Stimulated activated CD4-positive, alpha-beta T cell treated with anti-CD3 and anti-CD28 coated beads, TNF-alpha, amount 100 ng/mL, for 4 hours (primary cell): ENCODE data around the gene ALG6.
"Not testable (repeated sequence)": the region's sequence is repeated elsewhere in the genome, so short reads cannot be mapped to it uniquely, and the experiment has no call there.

Experiments
- DNase-seq, 3 experiments: peaks; one replicate each; pipeline ENCODE4 v3.0.0-alpha.2; 2020; ENCODE audit warnings: low read depth in 3 of 3

ALG6 gene

GRCh38 chr1:63328122-63328521, 39.3 kb upstream of the ALG6 start:
- DNase-seq, result no peak

GRCh38 chr1:63328781-63329180, 38.6 kb upstream of the ALG6 start:
- no peak for DNase-seq

- DNase-seq, result no peak
These were observed 37.7 kb upstream of the ALG6 start for GRCh38 chr1:63329621-63330330.

- no peak for DNase-seq
These were observed 37.0 kb upstream of the ALG6 start for GRCh38 chr1:63330331-63330916.

GRCh38 chr1:63342402-63342801, 25.0 kb upstream of the ALG6 start:
- DNase-seq, result no peak

GRCh38 chr1:63343922-63344321, 23.5 kb upstream of the ALG6 start:
- DNase-seq, result no peak

- no peak for DNase-seq
These were observed 17.1 kb upstream of the ALG6 start for GRCh38 chr1:63350320-63350719.

GRCh38 chr1:63352736-63353135, 14.7 kb upstream of the ALG6 start:
- no peak for DNase-seq

GRCh38 chr1:63356234-63356633, 11.2 kb upstream of the ALG6 start:
- not testable (repeated sequence) for DNase-seq

GRCh38 chr1:63359561-63359960, 7.9 kb upstream of the ALG6 start:
- DNase-seq, result no peak

- DNase-seq, result no peak
These were observed 5.4 kb upstream of the ALG6 start for GRCh38 chr1:63362073-63362472.

GRCh38 chr1:63362578-63362977, 4.8 kb upstream of the ALG6 start:
- no peak for DNase-seq

- no peak for DNase-seq
These were observed 4.4 kb upstream of the ALG6 start for GRCh38 chr1:63363014-63363413.

GRCh38 chr1:63366908-63367214, 566 bp upstream of the ALG6 start:
- DNase-seq, result no peak

- no peak for DNase-seq
These were observed 704 bp downstream of the ALG6 start for GRCh38 chr1:63368131-63368530.

GRCh38 chr1:63379583-63379982, 12.2 kb downstream of the ALG6 start:
- DNase-seq, result no peak

GRCh38 chr1:63381741-63382140, 14.3 kb downstream of the ALG6 start:
- DNase-seq, result no peak

GRCh38 chr1:63401945-63402344, 34.5 kb downstream of the ALG6 start:
- DNase-seq, result no peak

- DNase-seq, result no peak
These were observed 36.0 kb downstream of the ALG6 start for GRCh38 chr1:63403386-63403785.

- no peak for DNase-seq
These were observed 37.6 kb downstream of the ALG6 start for GRCh38 chr1:63405021-63405420.

GRCh38 chr1:63405987-63406386, 38.6 kb downstream of the ALG6 start:
- no peak for DNase-seq

- no peak for DNase-seq
These were observed 39.6 kb downstream of the ALG6 start for GRCh38 chr1:63407002-63407401.

GRCh38 chr1:63408331-63408730, 40.9 kb downstream of the ALG6 start:
- no peak for DNase-seq

GRCh38 chr1:63411066-63411465, 43.6 kb downstream of the ALG6 start:
- no peak for DNase-seq
